D721Med (cell line): ENCODE measurements around the gene MRPL54.

Source experiments
- DNase-seq: peaks from one replicate; pipeline ENCODE4 v3.0.0; 2011; ENCODE audit warnings: low spot score; ENCODE audit not compliant: insufficient read length
- FAIRE-seq: peaks from 2 replicates; lab custom pipeline; 2011; peaks lifted over from hg19 to GRCh38; lab: Jason Lieb, UNC
- TF ChIP-seq, protein P1 (sequence below): IDR thresholded peaks from 2 replicates; pipeline ENCODE4 v1.5.1; 2012; ENCODE audit warnings: mild to moderate bottlenecking, control low read depth; ENCODE audit not compliant: insufficient read depth; ENCODE audit errors: missing control alignments

Gene MRPL54

DNA sequence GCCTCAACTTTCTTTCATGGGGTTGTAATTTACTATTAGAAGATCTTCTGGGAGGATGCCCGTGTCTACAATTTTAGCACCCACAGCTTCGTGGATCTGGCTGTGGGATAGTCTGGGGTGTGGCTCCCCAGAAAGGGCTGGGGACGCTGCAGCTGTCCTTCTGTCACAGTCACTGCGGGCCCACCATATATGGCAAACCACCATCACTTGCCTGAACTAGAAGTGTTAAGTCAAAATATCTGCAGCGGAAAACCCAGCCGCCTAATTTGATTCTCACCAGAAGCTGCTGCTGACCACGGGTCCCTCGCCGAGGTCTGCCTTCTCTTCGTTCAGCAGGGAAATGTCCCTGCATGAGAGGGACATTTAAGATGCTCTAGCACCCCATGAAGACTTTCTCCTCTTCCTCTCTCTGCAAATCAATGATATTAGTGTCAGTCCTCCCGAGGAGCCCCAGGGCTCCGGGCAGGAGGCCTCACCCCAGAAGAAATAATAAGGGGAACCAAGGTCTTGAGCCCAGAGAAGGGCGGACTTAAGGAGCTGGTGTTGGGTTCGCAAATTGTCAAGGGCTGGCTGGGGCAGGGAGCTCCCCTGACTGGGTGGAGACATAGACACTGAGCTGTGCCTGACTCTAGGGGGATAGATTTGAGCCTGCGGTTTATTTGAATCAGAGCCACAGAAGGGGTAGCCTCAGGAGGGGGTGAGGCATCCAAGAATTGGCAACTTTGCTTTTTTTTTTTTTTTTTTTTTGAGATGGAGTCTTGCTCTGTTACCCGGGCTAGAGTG is 26.7 kb downstream of the MRPL54 start:
- TF ChIP-seq, protein P1, sequence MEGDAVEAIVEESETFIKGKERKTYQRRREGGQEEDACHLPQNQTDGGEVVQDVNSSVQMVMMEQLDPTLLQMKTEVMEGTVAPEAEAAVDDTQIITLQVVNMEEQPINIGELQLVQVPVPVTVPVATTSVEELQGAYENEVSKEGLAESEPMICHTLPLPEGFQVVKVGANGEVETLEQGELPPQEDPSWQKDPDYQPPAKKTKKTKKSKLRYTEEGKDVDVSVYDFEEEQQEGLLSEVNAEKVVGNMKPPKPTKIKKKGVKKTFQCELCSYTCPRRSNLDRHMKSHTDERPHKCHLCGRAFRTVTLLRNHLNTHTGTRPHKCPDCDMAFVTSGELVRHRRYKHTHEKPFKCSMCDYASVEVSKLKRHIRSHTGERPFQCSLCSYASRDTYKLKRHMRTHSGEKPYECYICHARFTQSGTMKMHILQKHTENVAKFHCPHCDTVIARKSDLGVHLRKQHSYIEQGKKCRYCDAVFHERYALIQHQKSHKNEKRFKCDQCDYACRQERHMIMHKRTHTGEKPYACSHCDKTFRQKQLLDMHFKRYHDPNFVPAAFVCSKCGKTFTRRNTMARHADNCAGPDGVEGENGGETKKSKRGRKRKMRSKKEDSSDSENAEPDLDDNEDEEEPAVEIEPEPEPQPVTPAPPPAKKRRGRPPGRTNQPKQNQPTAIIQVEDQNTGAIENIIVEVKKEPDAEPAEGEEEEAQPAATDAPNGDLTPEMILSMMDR, result no peak
- DNase-seq, result no peak
- FAIRE-seq, result no peak

DNA sequence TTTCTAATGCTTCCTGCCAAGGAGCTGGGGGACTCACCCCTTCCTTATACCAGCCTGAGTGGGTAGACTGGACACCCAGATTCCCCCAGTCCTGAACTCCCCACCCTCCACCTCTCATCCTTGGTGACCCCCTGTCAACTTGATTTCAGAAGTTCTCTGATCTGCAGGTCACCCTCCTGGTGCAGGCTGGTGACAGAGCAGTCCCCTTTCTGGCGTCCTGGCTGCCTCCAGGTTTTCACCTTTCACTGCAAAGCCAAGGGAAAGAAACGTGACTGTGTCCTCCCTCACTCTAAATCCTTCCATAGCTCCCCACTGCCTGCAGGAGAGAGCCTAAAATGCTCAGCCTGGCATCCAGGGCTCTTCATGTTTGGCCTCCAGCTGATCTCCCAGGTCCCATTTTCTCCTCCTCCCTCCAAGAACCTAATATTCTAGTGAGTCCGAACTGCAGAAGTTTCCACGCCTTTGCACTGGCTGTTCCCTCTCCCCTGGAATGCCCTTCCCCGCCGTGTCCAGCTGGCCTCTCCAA is 27.8 kb downstream of the MRPL54 start:
- no peak for DNase-seq
- FAIRE-seq, result no peak
- TF ChIP-seq, protein P1, result no peak

DNA sequence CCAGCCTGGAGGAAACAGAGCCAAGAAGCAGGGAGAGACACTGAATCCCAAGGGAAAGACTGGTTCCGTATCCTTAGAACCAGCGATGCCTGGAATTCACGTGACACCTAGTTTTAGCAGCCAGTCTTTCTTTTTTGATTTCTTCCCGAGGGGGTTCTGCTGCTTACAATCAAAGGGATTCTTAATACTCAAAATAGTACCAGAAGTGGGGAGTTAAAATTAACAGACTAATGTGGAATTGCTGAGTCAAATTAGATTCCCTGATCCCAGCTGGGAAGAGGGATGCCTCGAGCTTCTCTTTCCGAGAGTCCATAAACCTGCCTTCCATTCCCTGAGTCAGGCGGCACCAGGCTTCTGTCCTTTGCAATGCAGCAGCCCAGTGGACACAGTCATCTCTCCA is 28.5 kb downstream of the MRPL54 start:
- DNase-seq, result no peak
- TF ChIP-seq, protein P1, result no peak

DNA sequence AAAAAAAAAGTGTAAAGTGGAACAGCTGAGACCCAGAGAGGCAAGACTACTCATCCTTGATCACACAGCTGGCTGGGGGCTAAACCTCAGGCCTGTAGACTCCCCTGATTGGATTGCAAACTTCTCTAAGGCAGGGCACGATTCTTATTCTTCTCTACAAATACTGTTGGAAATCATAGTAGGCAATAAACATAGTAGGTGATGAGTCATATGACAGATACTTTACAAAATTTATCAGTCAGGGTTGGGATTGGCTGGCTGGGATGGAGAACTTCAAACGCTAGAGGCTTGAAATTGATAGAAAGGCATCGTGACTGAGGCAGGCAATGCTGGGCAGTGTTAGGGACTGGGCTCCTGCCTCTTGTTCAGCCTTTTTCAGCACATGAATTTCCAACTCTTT is 29.6 kb downstream of the MRPL54 start:
- DNase-seq (no peak), FAIRE-seq (no peak)
- TF ChIP-seq, protein P1, result no peak

More for the DNA sequence above, 28.5 kb downstream of the MRPL54 start:
- FAIRE-seq, result no peak

DNA sequence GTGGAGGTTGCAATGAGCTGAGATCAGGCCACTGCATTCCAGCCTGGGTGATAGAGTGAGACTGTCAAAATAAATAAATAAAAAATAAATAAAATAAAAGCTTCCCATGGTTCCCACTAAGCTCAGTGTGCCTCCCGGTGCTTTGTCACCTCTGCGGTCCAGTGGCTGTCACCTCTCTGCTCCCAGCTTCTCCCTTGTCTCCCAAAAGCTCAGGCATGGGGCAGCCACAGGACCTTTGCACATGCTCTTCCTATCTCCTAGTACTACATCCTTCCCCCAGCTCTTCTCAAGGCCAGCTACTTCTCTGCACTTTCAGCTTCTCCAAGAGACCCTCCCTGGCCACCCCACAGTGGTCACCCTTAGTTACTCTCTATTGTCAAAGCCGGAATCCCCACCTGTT is 31.3 kb downstream of the MRPL54 start:
- TF ChIP-seq, protein P1, result no peak
- no peak for FAIRE-seq
- DNase-seq, result no peak

DNA sequence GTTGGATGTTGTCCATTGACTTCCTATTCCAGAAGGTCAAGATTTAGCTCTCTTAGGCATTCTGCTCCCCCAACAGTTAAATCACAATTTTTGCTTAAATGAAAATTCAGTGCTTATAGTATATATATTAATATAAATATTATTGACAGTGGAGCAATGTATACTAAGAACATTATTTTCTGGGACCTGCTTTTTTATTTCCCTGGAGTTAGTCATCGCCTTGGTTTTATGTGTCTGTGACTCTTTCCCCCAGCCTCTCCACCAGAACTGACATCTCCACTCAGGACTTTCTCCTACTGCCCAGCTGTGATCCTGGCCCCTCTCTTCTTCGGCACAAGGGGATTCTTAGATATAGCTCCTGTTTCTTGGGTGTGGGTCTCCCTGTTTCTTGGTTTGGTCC is 33.9 kb downstream of the MRPL54 start:
- FAIRE-seq (no peak), DNase-seq (no peak)
- TF ChIP-seq, protein P1, result no peak

DNA sequence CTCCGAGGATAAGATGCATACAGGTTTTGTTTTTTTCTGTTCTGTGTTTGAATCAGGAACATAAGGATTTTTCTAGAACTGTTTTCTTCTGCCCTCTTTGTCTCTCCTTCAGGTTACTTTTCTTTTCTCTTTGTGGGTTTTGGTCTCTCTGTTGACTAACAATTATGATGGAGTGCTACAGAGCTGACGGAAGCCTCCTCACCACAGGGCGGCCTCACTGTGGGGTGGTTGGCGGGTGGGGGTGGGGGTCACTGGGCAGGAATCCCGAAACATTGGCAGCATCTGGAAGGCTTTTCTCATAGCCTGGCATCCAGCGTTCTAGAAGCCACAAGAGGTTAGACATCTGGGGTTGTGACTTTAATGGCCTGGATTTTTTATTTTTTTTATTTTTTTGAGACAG is 35.7 kb downstream of the MRPL54 start:
- TF ChIP-seq, protein P1, result no peak
- FAIRE-seq (no peak), DNase-seq (no peak)
